Iris pigment epithelial cell (primary cell): ENCODE measurements around the gene DDI2.

Source experiments
- DNase-seq: peaks from one replicate; pipeline ENCODE4 v3.0.0-alpha.2; 2011; ENCODE audit warnings: low read depth

DDI2 gene

GRCh38 chr1:15703562-15703961, 86.3 kb downstream of the DDI2 start:
- peak; percentile 89 for DNase-seq

GRCh38 chr1:15704526-15705183, 87.4 kb downstream of the DDI2 start:
- no peak for DNase-seq

GRCh38 chr1:15705184-15705566, 87.9 kb downstream of the DDI2 start:
- DNase-seq: no peak

GRCh38 chr1:15706751-15707150, 89.5 kb downstream of the DDI2 start:
- DNase-seq: no peak

- no peak for DNase-seq
These were observed 90.1 kb downstream of the DDI2 start for GRCh38 chr1:15707239-15707925.

GRCh38 chr1:15708486-15709137, 91.4 kb downstream of the DDI2 start:
- no peak for DNase-seq

- no peak for DNase-seq
These were observed 92.0 kb downstream of the DDI2 start for GRCh38 chr1:15709226-15709625.

- no peak for DNase-seq
These were observed 94.9 kb downstream of the DDI2 start for GRCh38 chr1:15712168-15712567.

GRCh38 chr1:15714406-15715136, 97.3 kb downstream of the DDI2 start:
- peak; percentile 54 for DNase-seq

- DNase-seq: no peak
These were observed 100.3 kb downstream of the DDI2 start for GRCh38 chr1:15717418-15718125.

- no peak for DNase-seq
These were observed 100.9 kb downstream of the DDI2 start for GRCh38 chr1:15718199-15718601.
